Endodermal cell (in vitro differentiated cells): ENCODE data around the gene KPNA4. TPM values are rescaled to one million over a fixed set of nuclear protein-coding genes. Genes with fewer than 3 reads are reported as not detected.

Experiments used
- DNase-seq: peaks from one replicate; pipeline ENCODE4 v3.0.0-alpha.2; 2017
- H3K27ac ChIP-seq: 2 replicates; pipeline ENCODE4 v1.5.1; 2013; ENCODE audit warnings: mild to moderate bottlenecking, low read depth, low read length, moderate library complexity
- H3K27me3 ChIP-seq: 2 replicates; pipeline ENCODE4 v1.6.1; 2013; ENCODE audit warnings: mild to moderate bottlenecking, low read length, moderate library complexity; ENCODE audit not compliant: insufficient read depth, control insufficient read depth, poor library complexity, severe bottlenecking
- H3K36me3 ChIP-seq: 2 replicates; pipeline ENCODE4 v1.7.0; 2013; ENCODE audit warnings: mild to moderate bottlenecking, low read length, moderate library complexity; ENCODE audit not compliant: control insufficient read depth, insufficient read depth
- H3K4me1 ChIP-seq: one replicate; pipeline ENCODE4 v1.7.0; 2013; ENCODE audit warnings: low read length; ENCODE audit not compliant: control insufficient read depth, insufficient read depth
- H3K4me3 ChIP-seq: 2 replicates; pipeline ENCODE4 v1.5.1; 2013; ENCODE audit warnings: mild to moderate bottlenecking, low read length, moderate library complexity
- H3K9ac ChIP-seq: 2 replicates; pipeline ENCODE4 v1.6.1; 2013; ENCODE audit warnings: mild to moderate bottlenecking, low read length, moderate library complexity; ENCODE audit not compliant: poor library complexity, severe bottlenecking; ENCODE audit errors: extremely low read depth
- H3K9me3 ChIP-seq: 2 replicates; pipeline ENCODE4 v1.6.1; 2013; ENCODE audit warnings: mild to moderate bottlenecking, low read length, moderate library complexity; ENCODE audit not compliant: control insufficient read depth
- H3K27ac Mint-ChIP-seq: 2 replicates; pipeline ENCODE4 v1.8.0; 2020; ENCODE audit warnings: mixed read lengths
- H3K27me3 Mint-ChIP-seq: 2 replicates; pipeline ENCODE4 v1.8.0; 2021; ENCODE audit warnings: mild to moderate bottlenecking, mixed read lengths; ENCODE audit not compliant: insufficient read depth
- H3K36me3 Mint-ChIP-seq: 2 replicates; pipeline ENCODE4 v1.8.0; 2020; ENCODE audit warnings: low read depth, mixed read lengths
- H3K4me1 Mint-ChIP-seq: 2 replicates; pipeline ENCODE4 v1.8.0; 2020; ENCODE audit warnings: mixed read lengths
- H3K4me3 Mint-ChIP-seq: 2 replicates; pipeline ENCODE4 v1.8.0; 2020; ENCODE audit warnings: mild to moderate bottlenecking, moderate library complexity, mixed read lengths
- H3K9me3 Mint-ChIP-seq: 2 replicates; pipeline ENCODE4 v1.8.0; 2020; ENCODE audit warnings: mild to moderate bottlenecking, mixed read lengths
- CTCF ChIP-seq: fragments of 200-600 bp; sonication (generic); conservative IDR thresholded peaks from 2 replicates; pipeline ENCODE4 v1.5.0; 2021; ENCODE audit warnings: antibody characterized with exemption, mild to moderate bottlenecking
- WGBS, 2 experiments: methylation state at CpG; one replicate each; pipeline versions ENCODE4 v1.1.5 to v1.1.7; 2013; ENCODE audit warnings: missing lambda C conversion rate in 2 of 2, mixed read lengths in 1 of 2; ENCODE audit not compliant: insufficient coverage in 1 of 2, insufficient read length in 1 of 2; 5-methylcytosine and 5-hydroxymethylcytosine counted together
- total RNA-seq, 2 donors: library from RNA; stranded (reverse); fragmentation: NEBNext Ultra II Directional in 1 of 2; extraction: Animal tissue kit (Norgen Biotek cat#: 25700) in 1 of 2; gene quantifications; 2 replicates in 1 of 2; 3 replicates in 1 of 2; pipeline ENCODE4 v1.2.1, GENCODE V29; 2021

KPNA4 gene
- total RNA-seq, 2 donors from 2014 or later: 65.2 to 73.0 TPM

GRCh38 chr3:160611141-160611540 is 45.8 kb upstream of the KPNA4 start:
- peaks cover 51% of the 10 kb centered on the region for H3K27me3 ChIP-seq
- Mint-ChIP-seq H3K9me3 (no peaks in the 10 kb centered on the region), H3K4me3 (no peak overlapping the region), H3K27me3 (peaks cover 59% of the 10 kb centered on the region), H3K36me3 (no peaks in the 10 kb centered on the region), H3K27ac (no peak overlapping the region), H3K4me1 (no peaks in the 10 kb centered on the region)
- no peak overlapping the region for H3K27ac ChIP-seq
- no peaks in the 10 kb centered on the region for H3K4me1 ChIP-seq
- DNase-seq: no peak
- no peak for TF ChIP-seq CTCF
- H3K9ac ChIP-seq: no peak overlapping the region
- no peaks in the 10 kb centered on the region for H3K36me3 ChIP-seq
- H3K9me3 ChIP-seq: no peaks in the 10 kb centered on the region
- no peak overlapping the region for H3K4me3 ChIP-seq
- 95% methylated on average over 2 to 3 of the region's 3 CpGs for WGBS, 2 experiments

GRCh38 chr3:160608870-160609269 is 43.5 kb upstream of the KPNA4 start:
- Mint-ChIP-seq H3K27me3 (peaks cover 48% of the 10 kb centered on the region), H3K4me1 (no peaks in the 10 kb centered on the region), H3K27ac (no peak overlapping the region), H3K36me3 (no peaks in the 10 kb centered on the region), H3K9me3 (peaks cover 2% of the 10 kb centered on the region), H3K4me3 (no peak overlapping the region)
- WGBS, 2 experiments: 75% methylated on average over 2 of the region's 2 CpGs; no CpG with 5 or more reads in 1 of the 2 experiments
- no peak for TF ChIP-seq CTCF
- no peak overlapping the region for H3K9ac ChIP-seq
- no peaks in the 10 kb centered on the region for H3K4me1 ChIP-seq
- no peak overlapping the region for H3K4me3 ChIP-seq
- DNase-seq: no peak
- H3K27ac ChIP-seq: no peak overlapping the region
- peaks cover 47% of the 10 kb centered on the region for H3K27me3 ChIP-seq
- no peaks in the 10 kb centered on the region for H3K36me3 ChIP-seq
- H3K9me3 ChIP-seq: no peaks in the 10 kb centered on the region

- H3K4me1 ChIP-seq: no peaks in the 10 kb centered on the region
- H3K36me3 Mint-ChIP-seq: no peaks in the 10 kb centered on the region
- H3K27me3 ChIP-seq: peaks cover 44% of the 10 kb centered on the region
- no peak overlapping the region for H3K9ac ChIP-seq
- H3K27ac Mint-ChIP-seq: no peak overlapping the region
- peaks cover 2% of the 10 kb centered on the region for H3K9me3 Mint-ChIP-seq
- 62 to 100% methylated on average over 1 to 3 of the region's 3 CpGs for WGBS, 2 experiments
- no peaks in the 10 kb centered on the region for H3K4me1 Mint-ChIP-seq
- TF ChIP-seq CTCF: no peak
- no peaks in the 10 kb centered on the region for H3K9me3 ChIP-seq
- no peaks in the 10 kb centered on the region for H3K36me3 ChIP-seq
- peaks cover 46% of the 10 kb centered on the region for H3K27me3 Mint-ChIP-seq
- no peak overlapping the region for H3K4me3 Mint-ChIP-seq
- H3K4me3 ChIP-seq: no peak overlapping the region
- no peak overlapping the region for H3K27ac ChIP-seq
- DNase-seq: no peak
Measured at GRCh38 chr3:160607826-160608225, 42.5 kb upstream of the KPNA4 start.
